ENCODE data around the gene SH3BP2.

DNA sequence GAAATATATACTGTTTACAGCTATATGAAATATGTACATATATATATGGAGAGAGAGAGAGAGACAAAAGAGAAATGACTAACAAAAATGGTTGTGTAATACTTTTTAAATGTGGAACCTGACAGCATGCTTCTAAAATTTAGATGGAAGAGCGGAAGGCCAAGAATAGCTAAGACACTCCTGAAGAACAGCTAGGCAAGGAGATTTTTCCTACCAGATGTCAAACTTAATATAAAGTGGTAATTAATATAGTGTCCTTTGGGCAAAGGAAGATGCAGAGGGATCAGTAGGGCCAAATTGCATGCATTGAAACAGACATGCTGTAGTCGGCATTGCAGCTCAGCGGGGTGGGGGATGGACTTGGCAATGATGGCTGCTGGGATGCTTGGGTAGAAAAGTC is 96.0 kb downstream of the SH3BP2 start:
- TF ChIP-seq POLR2A (IDR thresholded peaks at IDR 0.05) (no peak), POLR2AphosphoS5 (IDR thresholded peaks at IDR 0.05) (no peak)

All from sigmoid colon (tissue), 4 donors.